Activated naive CD4-positive, alpha-beta T cell treated with anti-CD3 and anti-CD28 coated beads for 36 hours (primary cell): ENCODE data around the gene GOLGA2. TPM values are rescaled to one million over a fixed set of nuclear protein-coding genes. Genes with fewer than 3 reads are reported as not detected.
A peak's percentile ranks its signal among the peaks of the same experiment; 100 is the strongest.

Experiments
- CTCF ChIA-PET: fragments of 350-600 bp; sonication (Branson Sonifier 250); formaldehyde crosslinking; loops from one replicate; lab custom pipeline; 2021; ENCODE audit warnings: antibody characterized with exemption; lab: Charles Lee
- DNase-seq: peaks from one replicate; pipeline ENCODE4 v3.0.0-alpha.2; 2020
- H3K27ac Mint-ChIP-seq: one replicate; pipeline ENCODE4 v1.8.0; 2021; ENCODE audit warnings: mild to moderate bottlenecking, mixed read lengths
- H3K27me3 Mint-ChIP-seq: one replicate; pipeline ENCODE4 v1.8.0; 2021; ENCODE audit warnings: low read depth, mixed read lengths
- H3K36me3 Mint-ChIP-seq: one replicate; pipeline ENCODE4 v1.8.0; 2021; ENCODE audit warnings: low read depth, mixed read lengths
- H3K4me1 Mint-ChIP-seq: one replicate; pipeline ENCODE4 v1.8.0; 2021; ENCODE audit warnings: low read depth, mixed read lengths
- H3K4me3 Mint-ChIP-seq: one replicate; pipeline ENCODE4 v1.8.0; 2021; ENCODE audit warnings: mild to moderate bottlenecking, moderate library complexity, mixed read lengths
- H3K9me3 Mint-ChIP-seq: one replicate; pipeline ENCODE4 v1.8.0; 2021; ENCODE audit warnings: mixed read lengths
- intact Hi-C: fragments of 100-400 bp; cut with micrococcal nuclease; formaldehyde crosslinking; loops from one replicate; pipeline ENCODE4 v1.15.1; 2023
- total RNA-seq, 2 experiments: library from RNA; stranded (reverse); gene quantifications; one replicate each; pipeline ENCODE4 v1.2.3, GENCODE V29; 2021

The GOLGA2 gene
- total RNA-seq: 10 to 100 TPM; 33.3 to 34.4 TPM

GRCh38 chr9:128275198-128276007 is at the start of gene GOLGA2:
Gene GOLGA2, minus strand, starts transcription at chr9:128276007. Its CDS starts 31 bp downstream, at chr9:128275976.
- CTCF ChIA-PET: interaction anchor here (0.8 to 1.2 kb wide), 2 partner anchors 20 to 66 kb away, joined by 3 to 4 read pairs; no protein-coding TSS in a partner anchor
- intact Hi-C loops: loop anchor here (1.0 to 5.0 kb wide), 9 partner anchors 25 to 449 kb away; partner anchors contain the start of genes CIZ1, COQ4, SPTAN1 and TRUB2
- no peak for DNase-seq
- peak within 1 kb of the TSS; percentile 94 for H3K4me3 Mint-ChIP-seq
- H3K27ac Mint-ChIP-seq: peak within 1 kb of the TSS; percentile 86
- no peaks in the 10 kb centered on the region for H3K27me3 Mint-ChIP-seq
- no peaks in the 10 kb centered on the region for H3K9me3 Mint-ChIP-seq
- peaks cover 32% of the 10 kb centered on the region for H3K4me1 Mint-ChIP-seq
- H3K36me3 Mint-ChIP-seq: peaks cover 12% of the 10 kb centered on the region

GRCh38 chr9:128324401-128324800 is 48.6 kb upstream of the GOLGA2 start:
- no peaks in the 10 kb centered on the region for H3K9me3 Mint-ChIP-seq
- no peak overlapping the region for H3K27ac Mint-ChIP-seq
- DNase-seq: no peak
- H3K27me3 Mint-ChIP-seq: no peaks in the 10 kb centered on the region
- H3K4me1 Mint-ChIP-seq: peaks cover 22% of the 10 kb centered on the region
- CTCF ChIA-PET: interaction anchor here (0.6 to 1.6 kb wide), 4 partner anchors 17 to 114 kb away, joined by 3 to 6 read pairs (median 4); no protein-coding TSS in a partner anchor
- peaks cover 7% of the 10 kb centered on the region for H3K36me3 Mint-ChIP-seq
- intact Hi-C loops: loop anchor here (5.0 kb wide), 1 partner anchor 162 kb away; the partner anchor contains the start of gene BBLN
- H3K4me3 Mint-ChIP-seq: peak overlapping the region; percentile 90

- Mint-ChIP-seq H3K9me3 (no peaks in the 10 kb centered on the region), H3K27ac (peak overlapping the region; percentile 94), H3K4me1 (peaks cover 22% of the 10 kb centered on the region), H3K4me3 (peak overlapping the region; percentile 90), H3K36me3 (peaks cover 7% of the 10 kb centered on the region), H3K27me3 (no peaks in the 10 kb centered on the region)
- CTCF ChIA-PET: interaction anchor here (0.6 to 1.6 kb wide), 2 partner anchors 28 to 31 kb away, joined by 5 to 6 read pairs; no protein-coding TSS in a partner anchor
- intact Hi-C loops: loop anchor here (2.0 to 5.0 kb wide), 3 partner anchors 161 to 257 kb away; partner anchors contain the start of genes BBLN, NAIF1 and SPTAN1
- DNase-seq: no peak
Measured at GRCh38 chr9:128323791-128324190, 48.0 kb upstream of the GOLGA2 start.

GRCh38 chr9:128323212-128323730 is 47.5 kb upstream of the GOLGA2 start:
- intact Hi-C loops: loop anchor here (2.0 to 5.0 kb wide), 3 partner anchors 161 to 256 kb away; partner anchors contain the start of genes BBLN, NAIF1 and SPTAN1
- Mint-ChIP-seq H3K36me3 (peaks cover 7% of the 10 kb centered on the region), H3K4me3 (peak overlapping the region; percentile 90), H3K27ac (peak overlapping the region; percentile 94), H3K4me1 (peaks cover 22% of the 10 kb centered on the region), H3K9me3 (no peaks in the 10 kb centered on the region), H3K27me3 (no peaks in the 10 kb centered on the region)
- CTCF ChIA-PET: no interaction called here
- DNase-seq: no peak

- Mint-ChIP-seq H3K9me3 (no peaks in the 10 kb centered on the region), H3K4me1 (peaks cover 22% of the 10 kb centered on the region), H3K36me3 (peaks cover 7% of the 10 kb centered on the region), H3K27ac (peak within 1 kb of the TSS; percentile 94), H3K4me3 (peak within 1 kb of the TSS; percentile 90), H3K27me3 (no peaks in the 10 kb centered on the region)
- intact Hi-C loops: loop anchor here (1.0 to 5.0 kb wide), 9 partner anchors 18 to 256 kb away; partner anchors contain the start of genes BBLN, GOLGA2, NAIF1 and ODF2
- peak; percentile 95 for DNase-seq
- CTCF ChIA-PET: interaction anchor here (0.7 kb wide), 1 partner anchor 628 kb away, joined by 3 read pairs; no protein-coding TSS in a partner anchor
Measured at GRCh38 chr9:128322404-128323211, 46.8 kb upstream of the GOLGA2 start, which contains the start of the genes COQ4 and TRUB2. Gene COQ4, plus strand, starts transcription at chr9:128322839. Its CDS starts 20 bp downstream, at chr9:128322859. Gene TRUB2, minus strand, starts transcription at chr9:128322447. Its CDS starts 39 bp downstream, at chr9:128322408.

- H3K36me3 Mint-ChIP-seq: peaks cover 7% of the 10 kb centered on the region
- intact Hi-C loops: loop anchor here (1.0 to 5.0 kb wide), 9 partner anchors 18 to 255 kb away; partner anchors contain the start of genes BBLN, GOLGA2, NAIF1 and ODF2
- peak overlapping the region; percentile 90 for H3K4me3 Mint-ChIP-seq
- no peaks in the 10 kb centered on the region for H3K9me3 Mint-ChIP-seq
- CTCF ChIA-PET: interaction anchor here (0.7 to 1.0 kb wide), 2 partner anchors 27 to 629 kb away, joined by 3 read pairs; no protein-coding TSS in a partner anchor
- H3K27me3 Mint-ChIP-seq: no peaks in the 10 kb centered on the region
- peaks cover 22% of the 10 kb centered on the region for H3K4me1 Mint-ChIP-seq
- DNase-seq: no peak
- H3K27ac Mint-ChIP-seq: peak overlapping the region; percentile 94
Measured at GRCh38 chr9:128321879-128322403, 46.1 kb upstream of the GOLGA2 start.

GRCh38 chr9:128321343-128321742 is 45.5 kb upstream of the GOLGA2 start:
- H3K27ac Mint-ChIP-seq: no peak overlapping the region
- H3K4me1 Mint-ChIP-seq: peaks cover 22% of the 10 kb centered on the region
- H3K36me3 Mint-ChIP-seq: peaks cover 10% of the 10 kb centered on the region
- peak overlapping the region; percentile 90 for H3K4me3 Mint-ChIP-seq
- intact Hi-C loops: loop anchor here (5.0 kb wide), 1 partner anchor 159 kb away; the partner anchor contains the start of gene BBLN
- DNase-seq: no peak
- H3K27me3 Mint-ChIP-seq: no peaks in the 10 kb centered on the region
- no peaks in the 10 kb centered on the region for H3K9me3 Mint-ChIP-seq
- CTCF ChIA-PET: interaction anchor here (0.7 to 1.0 kb wide), 2 partner anchors 26 to 131 kb away, joined by 3 read pairs; no protein-coding TSS in a partner anchor

GRCh38 chr9:128317629-128318028 is 41.8 kb upstream of the GOLGA2 start:
- DNase-seq: no peak
- Mint-ChIP-seq H3K36me3 (peaks cover 9% of the 10 kb centered on the region), H3K9me3 (no peaks in the 10 kb centered on the region), H3K27me3 (no peaks in the 10 kb centered on the region), H3K27ac (no peak overlapping the region), H3K4me1 (peaks cover 3% of the 10 kb centered on the region), H3K4me3 (no peak overlapping the region)
- CTCF ChIA-PET: no interaction called here
- intact Hi-C loops: no loop called here

- CTCF ChIA-PET: interaction anchor here (0.6 kb wide), 1 partner anchor 790 kb away, joined by 3 read pairs; no protein-coding TSS in a partner anchor
- H3K27ac Mint-ChIP-seq: no peak overlapping the region
Measured at GRCh38 chr9:128316421-128316820, 40.6 kb upstream of the GOLGA2 start.

GRCh38 chr9:128314697-128315096 is 38.9 kb upstream of the GOLGA2 start:
- peaks cover 16% of the 10 kb centered on the region for H3K36me3 Mint-ChIP-seq
- H3K27me3 Mint-ChIP-seq: no peaks in the 10 kb centered on the region
- no peaks in the 10 kb centered on the region for H3K9me3 Mint-ChIP-seq
- CTCF ChIA-PET: interaction anchor here (1.4 kb wide), 1 partner anchor 27 kb away, joined by 3 read pairs; no protein-coding TSS in a partner anchor
- no peaks in the 10 kb centered on the region for H3K4me1 Mint-ChIP-seq
- intact Hi-C loops: no loop called here
- no peak overlapping the region for H3K4me3 Mint-ChIP-seq
- no peak for DNase-seq
- no peak overlapping the region for H3K27ac Mint-ChIP-seq

More at GRCh38 chr9:128316421-128316820, 40.6 kb upstream of the GOLGA2 start:
- intact Hi-C loops: no loop called here
- no peaks in the 10 kb centered on the region for H3K27me3 Mint-ChIP-seq
- peaks cover 11% of the 10 kb centered on the region for H3K36me3 Mint-ChIP-seq
- no peaks in the 10 kb centered on the region for H3K9me3 Mint-ChIP-seq
- H3K4me1 Mint-ChIP-seq: peaks cover 1% of the 10 kb centered on the region
- DNase-seq: no peak
- H3K4me3 Mint-ChIP-seq: no peak overlapping the region

- Mint-ChIP-seq H3K9me3 (no peaks in the 10 kb centered on the region), H3K27me3 (no peaks in the 10 kb centered on the region), H3K4me1 (no peaks in the 10 kb centered on the region), H3K27ac (no peak overlapping the region), H3K4me3 (no peak overlapping the region), H3K36me3 (peaks cover 17% of the 10 kb centered on the region)
- intact Hi-C loops: no loop called here
- CTCF ChIA-PET: interaction anchor here (1.2 kb wide), 1 partner anchor 31 kb away, joined by 3 read pairs; no protein-coding TSS in a partner anchor
- DNase-seq: no peak
Measured at GRCh38 chr9:128310461-128310860, 34.7 kb upstream of the GOLGA2 start.
